Upper lobe of left lung (tissue), 4 donors: Measurements from ENCODE around the gene ATXN1.

ENCODE experiments used
- EP300 ChIP-seq, 4 donors: sonication (generic); formaldehyde crosslinking; IDR thresholded peaks; one replicate each; pipeline ENCODE4 v1.5.1; 2017; ENCODE audit warnings: antibody characterized with exemption in 4 of 4, control low read depth in 2 of 4
- POLR2A ChIP-seq, 4 donors: fragments of 450-650 bp; IDR thresholded peaks; one replicate each; pipeline ENCODE4 v1.5.1; 2016 to 2017; ENCODE audit warnings: antibody characterized with exemption in 4 of 4, mild to moderate bottlenecking in 2 of 4
- POLR2AphosphoS5 ChIP-seq, 2 donors: sonication (generic); formaldehyde crosslinking; IDR thresholded peaks; one replicate each; pipeline ENCODE4 v1.5.1; 2017; ENCODE audit warnings: antibody characterized with exemption in 2 of 2
- TF ChIP-seq, protein P1 (sequence below), 6 experiments: fragments of 450-650 bp in 4 of 6; fragments of 200-600 bp in 2 of 6; sonication (generic) in 2 of 6; IDR thresholded peaks; one replicate each; pipeline ENCODE4 v1.5.1; 2016 to 2019; ENCODE audit warnings: antibody characterized with exemption in 6 of 6

DNA sequence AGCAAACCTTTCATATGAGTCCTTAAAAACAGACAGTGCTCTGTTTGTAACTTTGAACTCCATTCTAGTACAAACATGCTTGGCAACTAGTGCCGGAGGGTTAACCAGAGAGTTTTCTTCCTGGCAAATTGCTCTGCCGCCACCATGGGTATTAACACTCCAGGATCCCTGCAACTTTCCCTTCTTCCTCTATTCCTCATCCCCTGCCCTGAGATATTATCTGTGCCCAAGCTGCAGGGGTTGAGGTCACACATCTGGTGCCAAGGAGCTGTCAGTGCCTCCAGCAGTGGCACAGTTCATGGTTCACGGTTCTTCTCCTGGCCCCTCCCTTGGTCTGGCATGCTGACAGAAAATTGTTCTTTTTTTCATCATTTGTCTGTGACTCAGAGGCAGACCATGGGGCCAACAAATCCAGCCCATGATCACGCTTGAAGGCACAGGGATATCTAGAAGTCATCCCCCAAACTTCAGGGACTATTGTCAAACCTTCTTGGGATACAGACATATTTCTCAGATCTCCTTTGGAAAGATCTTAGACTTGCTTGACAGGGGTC, 77.5 kb downstream of the ATXN1 start:
- TF ChIP-seq, protein P1, sequence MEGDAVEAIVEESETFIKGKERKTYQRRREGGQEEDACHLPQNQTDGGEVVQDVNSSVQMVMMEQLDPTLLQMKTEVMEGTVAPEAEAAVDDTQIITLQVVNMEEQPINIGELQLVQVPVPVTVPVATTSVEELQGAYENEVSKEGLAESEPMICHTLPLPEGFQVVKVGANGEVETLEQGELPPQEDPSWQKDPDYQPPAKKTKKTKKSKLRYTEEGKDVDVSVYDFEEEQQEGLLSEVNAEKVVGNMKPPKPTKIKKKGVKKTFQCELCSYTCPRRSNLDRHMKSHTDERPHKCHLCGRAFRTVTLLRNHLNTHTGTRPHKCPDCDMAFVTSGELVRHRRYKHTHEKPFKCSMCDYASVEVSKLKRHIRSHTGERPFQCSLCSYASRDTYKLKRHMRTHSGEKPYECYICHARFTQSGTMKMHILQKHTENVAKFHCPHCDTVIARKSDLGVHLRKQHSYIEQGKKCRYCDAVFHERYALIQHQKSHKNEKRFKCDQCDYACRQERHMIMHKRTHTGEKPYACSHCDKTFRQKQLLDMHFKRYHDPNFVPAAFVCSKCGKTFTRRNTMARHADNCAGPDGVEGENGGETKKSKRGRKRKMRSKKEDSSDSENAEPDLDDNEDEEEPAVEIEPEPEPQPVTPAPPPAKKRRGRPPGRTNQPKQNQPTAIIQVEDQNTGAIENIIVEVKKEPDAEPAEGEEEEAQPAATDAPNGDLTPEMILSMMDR (IDR thresholded peaks at IDR 0.05), result no peak
- no peak for TF ChIP-seq POLR2AphosphoS5 (IDR thresholded peaks at IDR 0.05)
- no peak for TF ChIP-seq POLR2A (IDR thresholded peaks at IDR 0.05)
- no peak for TF ChIP-seq EP300 (IDR thresholded peaks at IDR 0.05)
